ENCODE measurements around the gene CDH13. TPM values are rescaled to one million over a fixed set of nuclear protein-coding genes. Genes with fewer than 3 reads are reported as not detected.

The CDH13 gene
- total RNA-seq, 1 donor = 102 TPM

DNA sequence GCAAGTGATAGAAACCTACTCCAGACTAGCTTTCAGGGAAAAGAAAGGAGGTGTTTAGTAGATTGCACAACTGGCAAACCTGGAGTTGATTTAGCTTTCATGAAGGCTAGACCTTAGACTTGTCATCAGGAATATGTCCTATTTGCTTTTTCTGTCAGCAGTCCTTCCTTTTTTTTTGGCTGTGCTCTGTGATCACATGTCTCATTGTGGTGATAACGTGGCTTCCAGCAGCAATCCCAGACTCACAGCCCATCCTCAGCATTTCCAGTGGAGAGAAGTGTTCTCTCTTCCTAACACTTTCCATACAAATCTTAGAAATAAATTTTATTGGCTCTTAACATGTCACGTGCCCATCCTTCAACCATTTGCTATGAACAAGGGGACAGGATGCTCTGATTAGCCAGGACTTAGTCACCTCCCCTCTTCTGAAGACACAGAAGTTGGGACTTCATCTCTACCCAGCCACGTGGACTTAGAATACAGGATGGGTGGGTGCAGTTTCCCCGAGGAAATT is 74.7 kb downstream of the CDH13 start:
- no peak for DNase-seq (ENCODE audit: insufficient read length, low spot score, missing footprints)
- Histone ChIP-seq H3K79me2 (ENCODE audit: insufficient read depth, low read length) (peaks cover 6% of the 10 kb centered on the region), H3K4me3 (ENCODE audit: insufficient read depth, low read length) (no peak overlapping the region), H3K4me1 (ENCODE audit: insufficient read depth, low read length) (peaks cover 23% of the 10 kb centered on the region), H3K27me3 (ENCODE audit: insufficient read depth, low read length) (no peaks in the 10 kb centered on the region), H3K36me3 (ENCODE audit: insufficient read depth, low read length) (no peaks in the 10 kb centered on the region), H3K4me2 (ENCODE audit: insufficient read depth, low read length) (no peak overlapping the region), H3K27ac (ENCODE audit: low read depth, low read length) (no peak overlapping the region), H4K20me1 (ENCODE audit: insufficient read depth, low read length) (no peaks in the 10 kb centered on the region), H3K9me3 (ENCODE audit: low read depth, low read length) (no peaks in the 10 kb centered on the region), H2AFZ (ENCODE audit: low read length) (no peak overlapping the region)
- TF ChIP-seq CTCF (IDR thresholded peaks at IDR 0.05; ENCODE audit: extremely low read depth, low read depth, low read length) = no peak

DNA sequence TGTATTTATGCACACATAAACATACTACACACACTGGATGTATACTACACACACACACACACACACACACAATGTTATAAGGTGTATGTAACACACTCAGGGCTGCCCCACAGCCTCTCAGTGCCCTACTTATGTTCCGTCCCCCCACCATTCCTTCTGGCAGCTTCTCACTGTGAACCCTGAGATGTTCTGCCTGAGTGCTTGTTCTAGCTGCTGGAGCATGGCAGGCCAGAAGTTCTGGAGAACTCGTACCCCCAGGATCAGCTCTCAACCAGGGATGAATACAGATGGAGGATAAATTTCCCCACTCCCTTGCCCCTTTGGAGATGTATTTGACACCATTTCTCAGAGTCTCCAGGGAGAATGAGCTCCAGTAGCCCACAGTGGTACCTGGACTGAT is 76.4 kb downstream of the CDH13 start:
- peaks cover 23% of the 10 kb centered on the region for H3K4me1 ChIP-seq (ENCODE audit: insufficient read depth, low read length)
- H3K79me2 ChIP-seq (ENCODE audit: insufficient read depth, low read length) = peaks cover 6% of the 10 kb centered on the region
- TF ChIP-seq CTCF (IDR thresholded peaks at IDR 0.05; ENCODE audit: extremely low read depth, low read depth, low read length) = no peak
- H4K20me1 ChIP-seq (ENCODE audit: insufficient read depth, low read length) = no peaks in the 10 kb centered on the region
- no peaks in the 10 kb centered on the region for H3K9me3 ChIP-seq (ENCODE audit: low read depth, low read length)
- DNase-seq (ENCODE audit: insufficient read length, low spot score, missing footprints) = no peak
- H3K4me2 ChIP-seq (ENCODE audit: insufficient read depth, low read length) = no peak overlapping the region
- no peaks in the 10 kb centered on the region for H3K27me3 ChIP-seq (ENCODE audit: insufficient read depth, low read length)
- no peak overlapping the region for H3K27ac ChIP-seq (ENCODE audit: low read depth, low read length)
- H3K4me3 ChIP-seq (ENCODE audit: insufficient read depth, low read length) = no peak overlapping the region
- H3K36me3 ChIP-seq (ENCODE audit: insufficient read depth, low read length) = no peaks in the 10 kb centered on the region
- H2AFZ ChIP-seq (ENCODE audit: low read length) = no peak overlapping the region

- no peak for TF ChIP-seq CTCF (IDR thresholded peaks at IDR 0.05; ENCODE audit: extremely low read depth, low read depth, low read length)
- Histone ChIP-seq H3K27ac (ENCODE audit: low read depth, low read length) (no peak overlapping the region), H3K4me2 (ENCODE audit: insufficient read depth, low read length) (no peak overlapping the region)
Observed at GRCh38 chr16:82703871-82704768, 77.4 kb downstream of the CDH13 start.

DNA sequence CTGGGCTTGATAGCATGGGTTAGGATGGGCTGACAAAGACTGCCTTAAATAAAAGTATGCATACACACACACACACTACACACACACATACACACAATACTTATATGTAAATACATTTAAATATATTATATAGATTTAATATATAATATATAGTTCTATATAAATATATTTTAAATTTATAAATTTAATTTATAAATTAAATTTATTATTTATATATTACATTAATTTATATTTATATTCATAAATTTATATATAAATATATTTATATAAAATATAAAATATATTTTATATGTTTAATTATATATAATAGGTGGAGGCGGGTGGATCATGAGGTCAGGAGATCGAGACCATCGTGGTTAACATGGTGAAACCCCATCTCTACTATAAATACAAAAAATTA is 83.2 kb downstream of the CDH13 start:
- Histone ChIP-seq H4K20me1 (ENCODE audit: insufficient read depth, low read length) (no peaks in the 10 kb centered on the region), H3K79me2 (ENCODE audit: insufficient read depth, low read length) (peaks cover 2% of the 10 kb centered on the region), H3K27ac (ENCODE audit: low read depth, low read length) (no peak overlapping the region), H3K9me3 (ENCODE audit: low read depth, low read length) (no peaks in the 10 kb centered on the region), H3K36me3 (ENCODE audit: insufficient read depth, low read length) (no peaks in the 10 kb centered on the region), H3K4me2 (ENCODE audit: insufficient read depth, low read length) (no peak overlapping the region), H3K4me1 (ENCODE audit: insufficient read depth, low read length) (no peaks in the 10 kb centered on the region), H2AFZ (ENCODE audit: low read length) (no peak overlapping the region), H3K4me3 (ENCODE audit: insufficient read depth, low read length) (no peak overlapping the region), H3K27me3 (ENCODE audit: insufficient read depth, low read length) (no peaks in the 10 kb centered on the region)
- no peak for TF ChIP-seq CTCF (IDR thresholded peaks at IDR 0.05; ENCODE audit: extremely low read depth, low read depth, low read length)
- DNase-seq (ENCODE audit: insufficient read length, low spot score, missing footprints) = no peak

More at GRCh38 chr16:82703871-82704768, 77.4 kb downstream of the CDH13 start:
- Histone ChIP-seq H2AFZ (ENCODE audit: low read length) (no peak overlapping the region), H3K4me1 (ENCODE audit: insufficient read depth, low read length) (peaks cover 22% of the 10 kb centered on the region), H3K9me3 (ENCODE audit: low read depth, low read length) (no peaks in the 10 kb centered on the region), H3K4me3 (ENCODE audit: insufficient read depth, low read length) (no peak overlapping the region), H3K36me3 (ENCODE audit: insufficient read depth, low read length) (no peaks in the 10 kb centered on the region), H3K27me3 (ENCODE audit: insufficient read depth, low read length) (no peaks in the 10 kb centered on the region), H3K79me2 (ENCODE audit: insufficient read depth, low read length) (peaks cover 2% of the 10 kb centered on the region), H4K20me1 (ENCODE audit: insufficient read depth, low read length) (no peaks in the 10 kb centered on the region)
- DNase-seq (ENCODE audit: insufficient read length, low spot score, missing footprints) = no peak
